ENCODE measurements around the gene ANGPTL4. TPM values are rescaled to one million over a fixed set of nuclear protein-coding genes. Genes with fewer than 3 reads are reported as not detected.

ANGPTL4 gene
- total RNA-seq, 1 donor from 2014 or later, result not detected

- peak overlapping the region; percentile 74 for H3K27ac Mint-ChIP-seq
- H3K4me1 ChIP-seq, result peaks cover 15% of the 10 kb centered on the region
- peaks cover 26% of the 10 kb centered on the region for H3F3A ChIP-seq (ENCODE audit: low read depth)
- H3K4me3 Mint-ChIP-seq, result peak overlapping the region; percentile 96
- H3K27me3 Mint-ChIP-seq (ENCODE audit: insufficient read depth, low read depth), result peaks cover 5% of the 10 kb centered on the region
- no peaks in the 10 kb centered on the region for H3K27me3 ChIP-seq
- H3K9me3 ChIP-seq (ENCODE audit: low read depth), result no peaks in the 10 kb centered on the region
- peaks cover 25% of the 10 kb centered on the region for H4K20me1 ChIP-seq (ENCODE audit: low read depth)
- DNase-seq (ENCODE audit: low spot score), result no peak
- no peak overlapping the region for H3K27ac ChIP-seq
- H3K4me3 ChIP-seq, result peak overlapping the region; percentile 96
- H3K36me3 ChIP-seq, result no peaks in the 10 kb centered on the region
- H3K4me2 ChIP-seq, result peak overlapping the region; percentile 99
- no peaks in the 10 kb centered on the region for H3K9me3 Mint-ChIP-seq
- H3K4me1 Mint-ChIP-seq, result peaks cover 19% of the 10 kb centered on the region
- no peak overlapping the region for H2AFZ ChIP-seq (replicated peaks)
- TF ChIP-seq EZH2 (IDR thresholded peaks at IDR 0.05) (no peak), EZH2phosphoT487 (IDR thresholded peaks at IDR 0.05) (no peak), CTCF (IDR thresholded peaks at IDR 0.05) (no peak)
- peak overlapping the region; percentile 99 for H3K9ac ChIP-seq
- H3K36me3 Mint-ChIP-seq, result peaks cover 4% of the 10 kb centered on the region
- peaks cover 50% of the 10 kb centered on the region for H3K79me2 ChIP-seq (ENCODE audit: low read depth)
Observed at GRCh38 chr19:8321986-8322637, 41.8 kb upstream of the ANGPTL4 start.

GRCh38 chr19:8322638-8322997, 41.3 kb upstream of the ANGPTL4 start:
- H3K27me3 Mint-ChIP-seq (ENCODE audit: insufficient read depth, low read depth), result peaks cover 5% of the 10 kb centered on the region
- Histone ChIP-seq H3K9ac (peak overlapping the region; percentile 99), H2AFZ (replicated peaks) (no peak overlapping the region), H3F3A (ENCODE audit: low read depth) (peaks cover 26% of the 10 kb centered on the region), H3K4me1 (peaks cover 15% of the 10 kb centered on the region), H3K27me3 (no peaks in the 10 kb centered on the region), H4K20me1 (ENCODE audit: low read depth) (peaks cover 23% of the 10 kb centered on the region), H3K79me2 (ENCODE audit: low read depth) (peaks cover 50% of the 10 kb centered on the region), H3K27ac (no peak overlapping the region), H3K4me3 (peak overlapping the region; percentile 96), H3K9me3 (ENCODE audit: low read depth) (no peaks in the 10 kb centered on the region), H3K36me3 (no peaks in the 10 kb centered on the region), H3K4me2 (peak overlapping the region; percentile 99)
- H3K36me3 Mint-ChIP-seq, result peaks cover 4% of the 10 kb centered on the region
- TF ChIP-seq CTCF (IDR thresholded peaks at IDR 0.05) (no peak), EZH2phosphoT487 (IDR thresholded peaks at IDR 0.05) (no peak), EZH2 (IDR thresholded peaks at IDR 0.05) (no peak)
- H3K9me3 Mint-ChIP-seq, result no peaks in the 10 kb centered on the region
- DNase-seq (ENCODE audit: low spot score), result no peak
- H3K4me3 Mint-ChIP-seq, result peak overlapping the region; percentile 96
- H3K27ac Mint-ChIP-seq, result no peak overlapping the region
- H3K4me1 Mint-ChIP-seq, result peaks cover 19% of the 10 kb centered on the region

- H3K9ac ChIP-seq, result no peak overlapping the region
- DNase-seq (ENCODE audit: low spot score), result no peak
- Mint-ChIP-seq H3K36me3 (peaks cover 4% of the 10 kb centered on the region), H3K9me3 (no peaks in the 10 kb centered on the region), H3K27me3 (ENCODE audit: insufficient read depth, low read depth) (peaks cover 10% of the 10 kb centered on the region), H3K4me3 (peak overlapping the region; percentile 96), H3K4me1 (peaks cover 19% of the 10 kb centered on the region), H3K27ac (no peak overlapping the region)
- peaks cover 23% of the 10 kb centered on the region for H4K20me1 ChIP-seq (ENCODE audit: low read depth)
- H3K4me3 ChIP-seq, result no peak overlapping the region
- H3K27me3 ChIP-seq, result no peaks in the 10 kb centered on the region
- H3K27ac ChIP-seq, result no peak overlapping the region
- TF ChIP-seq CTCF (IDR thresholded peaks at IDR 0.05) (no peak), EZH2 (IDR thresholded peaks at IDR 0.05) (no peak), EZH2phosphoT487 (IDR thresholded peaks at IDR 0.05) (no peak)
- no peak overlapping the region for H2AFZ ChIP-seq (replicated peaks)
- no peaks in the 10 kb centered on the region for H3K36me3 ChIP-seq
- H3K79me2 ChIP-seq (ENCODE audit: low read depth), result peaks cover 47% of the 10 kb centered on the region
- no peak overlapping the region for H3K4me2 ChIP-seq
- H3K4me1 ChIP-seq, result peaks cover 15% of the 10 kb centered on the region
- H3K9me3 ChIP-seq (ENCODE audit: low read depth), result no peaks in the 10 kb centered on the region
- H3F3A ChIP-seq (ENCODE audit: low read depth), result peaks cover 26% of the 10 kb centered on the region
Observed at GRCh38 chr19:8323781-8324185, 40.2 kb upstream of the ANGPTL4 start.
